ENCODE data around the gene SCP2. TPM values are rescaled to one million over a fixed set of nuclear protein-coding genes. Genes with fewer than 3 reads are reported as not detected.

Gene SCP2
- total RNA-seq, 1 experiment from 2014 or later, result 56.4 TPM

- TF ChIP-seq ZNF425 (CRISPR knock-in tag; conservative IDR thresholded peaks at IDR 0.05), result no peak
- TF ChIP-seq MLX (CRISPR knock-in tag; IDR thresholded peaks at IDR 0.05), result no peak
- TF ChIP-seq JAZF1 (CRISPR knock-in tag; IDR thresholded peaks at IDR 0.05), result no peak
- TF ChIP-seq ZSCAN18 (CRISPR knock-in tag; IDR thresholded peaks at IDR 0.05), result no peak
- no peak for TF ChIP-seq ZNF512 (CRISPR knock-in tag; IDR thresholded peaks at IDR 0.05; ENCODE audit: borderline replicate concordance)
- no peak for TF ChIP-seq ZNF396 (CRISPR knock-in tag; IDR thresholded peaks at IDR 0.05; ENCODE audit: borderline replicate concordance)
- TF ChIP-seq SP1 (CRISPR knock-in tag; conservative IDR thresholded peaks at IDR 0.05), result no peak
- no peak for TF ChIP-seq NFATC4 (CRISPR knock-in tag; IDR thresholded peaks at IDR 0.05)
- TF ChIP-seq ATF6 (CRISPR knock-in tag; IDR thresholded peaks at IDR 0.05), result no peak
- TF ChIP-seq KAT7 (CRISPR knock-in tag; IDR thresholded peaks at IDR 0.05; ENCODE audit: borderline replicate concordance), result no peak
- no peak for TF ChIP-seq CBFB (CRISPR knock-in tag; IDR thresholded peaks at IDR 0.05; ENCODE audit: low read depth)
- no peak for TF ChIP-seq ESRRA (CRISPR knock-in tag; IDR thresholded peaks at IDR 0.05; ENCODE audit: borderline replicate concordance)
- TF ChIP-seq FOXK1 (CRISPR knock-in tag; IDR thresholded peaks at IDR 0.05), result no peak
- TF ChIP-seq ZNF281 (CRISPR knock-in tag; IDR thresholded peaks at IDR 0.05), result no peak
- no peak for TF ChIP-seq PRRX2 (CRISPR knock-in tag; IDR thresholded peaks at IDR 0.05)
- TF ChIP-seq ATF3 (CRISPR knock-in tag; conservative IDR thresholded peaks at IDR 0.05), result no peak
- TF ChIP-seq IRF2 (CRISPR knock-in tag; IDR thresholded peaks at IDR 0.05; ENCODE audit: borderline replicate concordance, low read depth), result no peak
- no peak for TF ChIP-seq RELA (CRISPR knock-in tag; IDR thresholded peaks at IDR 0.05; ENCODE audit: borderline replicate concordance)
- TF ChIP-seq ZNF219 (CRISPR knock-in tag; IDR thresholded peaks at IDR 0.05; ENCODE audit: borderline replicate concordance), result no peak
- CTCF ChIA-PET, result interaction anchor here (1.3 kb wide), 1 partner anchor 114 kb away, joined by 4 read pairs; no protein-coding TSS in a partner anchor
- Mint-ChIP-seq H3K36me3 (no peaks in the 10 kb centered on the region), H3K4me1 (0 out of 2 replicates have a peak, but pooled peaks cover 5% of the 10 kb centered on the region), H3K4me3 (no peak overlapping the region), H3K27ac (no peak overlapping the region), H3K9me3 (no peaks in the 10 kb centered on the region), H3K27me3 (ENCODE audit: low read depth) (peaks cover 28% of the 10 kb centered on the region)
- DNase-seq (ENCODE audit: low spot score) (no peak), ATAC-seq (no peak)
- POLR2A ChIA-PET, result interaction anchor here (0.8 kb wide), 1 partner anchor 833 kb away, joined by 3 read pairs; no protein-coding TSS in a partner anchor
Observed at GRCh38 chr1:53067886-53068285, 140.8 kb downstream of the SCP2 start.
